Suprapubic skin (tissue), 4 donors: ENCODE data around the gene TECTA.

Experiments
- CTCF ChIP-seq, 2 donors: fragments of 200-600 bp in 1 of 2; fragments of 450-650 bp in 1 of 2; sonication (generic) in 1 of 2; IDR thresholded peaks; one replicate each; pipeline ENCODE4 v1.5.1; 2016 to 2019; ENCODE audit warnings: antibody characterized with exemption in 2 of 2, mild to moderate bottlenecking in 1 of 2, moderate library complexity in 1 of 2
- EP300 ChIP-seq: sonication (generic); formaldehyde crosslinking; IDR thresholded peaks from one replicate; pipeline ENCODE4 v1.6.1; 2017; ENCODE audit warnings: antibody characterized with exemption
- POLR2AphosphoS5 ChIP-seq, 3 donors: sonication (generic); formaldehyde crosslinking; IDR thresholded peaks; one replicate each; pipeline ENCODE4 v1.6.1; 2017; ENCODE audit warnings: antibody characterized with exemption in 3 of 3

GRCh38 chr11:121212536-121213361, 111.7 kb downstream of the TECTA start:
- TF ChIP-seq CTCF (IDR thresholded peaks at IDR 0.05) (no peak), EP300 (no peak), POLR2AphosphoS5 (IDR thresholded peaks at IDR 0.05) (no peak)
